SH-SY5Y (cell line): ENCODE data around the gene RAB5IF.

Experiments
- GATA2 ChIP-seq: IDR thresholded peaks from 2 replicates; pipeline ENCODE4 v1.6.1; 2011; ENCODE audit warnings: mild to moderate bottlenecking, low read depth, low read length
- GATA3 ChIP-seq: IDR thresholded peaks from 2 replicates; pipeline ENCODE4 v1.6.1; 2011; ENCODE audit warnings: low read depth, mild to moderate bottlenecking, low read length, moderate library complexity

The RAB5IF gene

GRCh38 chr20:36634342-36634741 lies 28.8 kb downstream of the RAB5IF start:
- TF ChIP-seq GATA2, result no peak
- no peak for TF ChIP-seq GATA3

GRCh38 chr20:36641506-36641843 lies 35.9 kb downstream of the RAB5IF start:
- no peak for TF ChIP-seq GATA2
- TF ChIP-seq GATA3, result no peak

- no peak for TF ChIP-seq GATA2
- TF ChIP-seq GATA3, result no peak
Observed at GRCh38 chr20:36642136-36642535, 36.6 kb downstream of the RAB5IF start.

- TF ChIP-seq GATA3, result no peak
- TF ChIP-seq GATA2, result no peak
Observed at GRCh38 chr20:36644032-36644705, 38.6 kb downstream of the RAB5IF start.

- TF ChIP-seq GATA2 (no peak), GATA3 (no peak)
Observed at GRCh38 chr20:36644706-36645095, 39.1 kb downstream of the RAB5IF start.

- TF ChIP-seq GATA3, result no peak
- no peak for TF ChIP-seq GATA2
Observed at GRCh38 chr20:36645353-36645752, 39.8 kb downstream of the RAB5IF start.

GRCh38 chr20:36645998-36646397 lies 40.4 kb downstream of the RAB5IF start, which contains the start of gene SLA2:
Gene SLA2, minus strand, starts transcription at chr20:36646196. Its CDS starts 4,861 bp downstream, at chr20:36641335.
- no peak for TF ChIP-seq GATA3

GRCh38 chr20:36646678-36647077 lies 41.1 kb downstream of the RAB5IF start:
- TF ChIP-seq GATA3 (no peak), GATA2 (no peak)

- TF ChIP-seq GATA3 (no peak), GATA2 (no peak)
Observed at GRCh38 chr20:36647196-36648121, 41.9 kb downstream of the RAB5IF start.

GRCh38 chr20:36653456-36653855 lies 47.9 kb downstream of the RAB5IF start:
- no peak for TF ChIP-seq GATA2
- TF ChIP-seq GATA3, result no peak

GRCh38 chr20:36654506-36654905 lies 48.9 kb downstream of the RAB5IF start:
- TF ChIP-seq GATA3, result no peak
- TF ChIP-seq GATA2, result no peak

GRCh38 chr20:36655004-36655403 lies 49.4 kb downstream of the RAB5IF start:
- no peak for TF ChIP-seq GATA3
- TF ChIP-seq GATA2, result no peak

GRCh38 chr20:36656733-36657132 lies 51.2 kb downstream of the RAB5IF start:
- TF ChIP-seq GATA2 (no peak), GATA3 (no peak)

- TF ChIP-seq GATA3, result no peak
- no peak for TF ChIP-seq GATA2
Observed at GRCh38 chr20:36658300-36658699, 52.7 kb downstream of the RAB5IF start.
